Mesendoderm (in vitro differentiated cells): ENCODE results near the gene ITPR2.
"Not testable (repeated sequence)": the region's sequence is repeated elsewhere in the genome, so short reads cannot be mapped to it uniquely, and the experiment has no call there.

Experiments
- DNase-seq: peaks from one replicate; pipeline ENCODE4 v3.0.0; 2013
- H2AK5ac ChIP-seq: 2 replicates; pipeline ENCODE4 v1.6.1; 2013; ENCODE audit warnings: low read length, inconsistent platforms
- H2BK120ac ChIP-seq: 2 replicates; pipeline ENCODE4 v1.6.1; 2013; ENCODE audit warnings: low read depth, mild to moderate bottlenecking, low read length, moderate library complexity, mixed read lengths
- H2BK15ac ChIP-seq: replicated peaks from 2 replicates; pipeline ENCODE4 v1.6.1; 2013; ENCODE audit warnings: low read depth, mild to moderate bottlenecking, moderate library complexity
- H2BK5ac ChIP-seq: 2 replicates; pipeline ENCODE4 v1.6.1; 2013; ENCODE audit warnings: low read length, inconsistent platforms
- H3K18ac ChIP-seq: 2 replicates; pipeline ENCODE4 v1.6.1; 2013; ENCODE audit warnings: mild to moderate bottlenecking, low read length, mixed read lengths
- H3K23ac ChIP-seq: one replicate; pipeline ENCODE4 v1.6.1; 2013; ENCODE audit warnings: low read length
- H3K27ac ChIP-seq: 2 replicates; pipeline ENCODE4 v1.5.1; 2013; ENCODE audit warnings: low read depth, mild to moderate bottlenecking, inconsistent platforms, low read length, moderate library complexity
- H3K27me3 ChIP-seq: 2 replicates; pipeline ENCODE4 v1.6.1; 2013; ENCODE audit warnings: low read length, control low read depth, mild to moderate bottlenecking, inconsistent platforms; ENCODE audit not compliant: insufficient read depth, poor library complexity
- H3K36me3 ChIP-seq: 2 replicates; pipeline ENCODE4 v1.6.1; 2013; ENCODE audit warnings: low read length, inconsistent platforms; ENCODE audit not compliant: control insufficient read depth, insufficient read depth
- H3K4ac ChIP-seq: one replicate; pipeline ENCODE4 v1.6.1; 2013; ENCODE audit warnings: low read depth, mild to moderate bottlenecking, low read length, moderate library complexity
- H3K4me1 ChIP-seq: 2 replicates; pipeline ENCODE4 v1.6.1; 2013; ENCODE audit warnings: low read depth, low read length, inconsistent platforms; ENCODE audit not compliant: control insufficient read depth
- H3K4me2 ChIP-seq: 2 replicates; pipeline ENCODE4 v1.6.1; 2013; ENCODE audit warnings: low read length
- H3K4me3 ChIP-seq: 2 replicates; pipeline ENCODE4 v1.5.1; 2013; ENCODE audit warnings: mild to moderate bottlenecking, low read length
- H3K56ac ChIP-seq: one replicate; pipeline ENCODE4 v1.6.1; 2013; ENCODE audit warnings: low read length
- H3K79me1 ChIP-seq: 2 replicates; pipeline ENCODE4 v1.6.1; 2013; ENCODE audit warnings: low read length, inconsistent platforms
- H3K79me2 ChIP-seq: 2 replicates; pipeline ENCODE4 v1.6.1; 2013; ENCODE audit warnings: mild to moderate bottlenecking, low read length; ENCODE audit not compliant: control insufficient read depth, insufficient read depth
- H3K9ac ChIP-seq: 2 replicates; pipeline ENCODE4 v1.6.1; 2013; ENCODE audit warnings: low read length, inconsistent platforms
- H4K5ac ChIP-seq: one replicate; pipeline ENCODE4 v1.6.1; 2013; ENCODE audit warnings: low read length
- H4K8ac ChIP-seq: one replicate; pipeline ENCODE4 v1.6.1; 2013; ENCODE audit warnings: low read depth, mild to moderate bottlenecking, control low read depth, low read length, moderate library complexity
- WGBS: extraction: QIAGEN DNeasy Blood & Tissue Kit; methylation state at CpG from one replicate; pipeline ENCODE4 v1.1.7; 2013; ENCODE audit warnings: low lambda C conversion rate, missing lambda C conversion rate; ENCODE audit not compliant: insufficient coverage; ENCODE audit errors: extremely low coverage; 5-methylcytosine and 5-hydroxymethylcytosine counted together

ITPR2 gene

DNA sequence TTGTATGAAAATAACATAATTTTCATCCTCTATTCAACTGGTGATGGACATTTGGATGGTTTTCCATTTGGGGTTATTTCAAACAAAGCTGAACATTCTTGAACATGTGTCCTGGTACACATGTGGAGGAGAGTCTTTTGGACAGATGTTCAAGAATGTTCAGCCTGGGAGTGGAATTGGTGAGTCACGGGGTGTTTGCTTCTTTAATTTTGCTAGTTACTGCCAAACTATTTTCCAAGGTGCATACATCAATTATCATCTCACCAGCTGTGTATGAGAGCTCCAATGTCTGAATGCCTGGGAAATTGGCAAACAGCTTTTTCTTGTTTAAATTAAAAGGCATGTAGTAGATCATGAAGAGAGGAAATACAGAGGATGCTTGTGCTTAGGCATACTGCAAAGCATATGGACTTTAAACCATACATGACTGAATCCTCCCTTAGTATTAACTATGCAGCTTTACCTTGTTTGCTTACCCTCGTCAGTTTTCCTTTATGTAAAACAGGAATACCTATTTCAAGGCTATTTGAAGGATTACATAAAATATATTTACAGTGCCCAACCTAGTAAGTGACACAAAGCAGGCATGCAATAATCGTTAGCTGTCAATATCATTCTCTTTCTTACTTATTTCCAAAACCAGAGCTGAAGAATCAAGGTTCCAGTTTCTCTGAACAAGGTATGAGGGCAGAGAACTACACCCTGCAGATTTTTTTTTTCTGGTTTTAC, 152.1 kb downstream of the ITPR2 start:
- Histone ChIP-seq H4K8ac (peak overlapping the region; percentile 56), H4K5ac (no peak overlapping the region), H2BK15ac (peak overlapping the region; percentile 41), H3K4me1 (peaks cover 5% of the 10 kb centered on the region), H3K79me1 (no peaks in the 10 kb centered on the region), H3K79me2 (no peaks in the 10 kb centered on the region), H3K27ac (no peak overlapping the region), H2BK120ac (no peak overlapping the region), H3K56ac (no peak overlapping the region), H3K4me2 (no peak overlapping the region), H2BK5ac (peak overlapping the region; percentile 22), H3K4ac (no peak overlapping the region), H3K27me3 (no peaks in the 10 kb centered on the region), H3K36me3 (no peaks in the 10 kb centered on the region), H2AK5ac (no peak overlapping the region), H3K18ac (peak overlapping the region; percentile 51), H3K9ac (no peak overlapping the region), H3K23ac (no peak overlapping the region), H3K4me3 (no peak overlapping the region)
- no CpG with 5 or more reads among the region's 3 CpGs for WGBS
- no peak for DNase-seq

GRCh38 chr12:26678697-26679660, 154.0 kb downstream of the ITPR2 start:
- H3K36me3 ChIP-seq, result no peaks in the 10 kb centered on the region
- H3K4me1 ChIP-seq, result peaks cover 5% of the 10 kb centered on the region
- no peak overlapping the region for H3K9ac ChIP-seq
- WGBS, result no CpG with 5 or more reads among the region's 4 CpGs
- no peak overlapping the region for H2BK120ac ChIP-seq
- peak overlapping the region; percentile 65 for H3K27ac ChIP-seq
- no peak overlapping the region for H3K4me3 ChIP-seq
- H4K8ac ChIP-seq, result no peak overlapping the region
- H3K4ac ChIP-seq, result no peak overlapping the region
- no peak overlapping the region for H3K4me2 ChIP-seq
- no peaks in the 10 kb centered on the region for H3K27me3 ChIP-seq
- H3K79me2 ChIP-seq, result no peaks in the 10 kb centered on the region
- DNase-seq, result peak; percentile 84
- H3K18ac ChIP-seq, result peak overlapping the region; percentile 75
- H3K56ac ChIP-seq, result no peak overlapping the region
- H3K79me1 ChIP-seq, result no peaks in the 10 kb centered on the region
- H2AK5ac ChIP-seq, result no peak overlapping the region
- no peak overlapping the region for H2BK15ac ChIP-seq
- H2BK5ac ChIP-seq, result no peak overlapping the region
- H3K23ac ChIP-seq, result no peak overlapping the region
- H4K5ac ChIP-seq, result no peak overlapping the region

GRCh38 chr12:26671487-26671886, 161.5 kb downstream of the ITPR2 start:
- not testable (repeated sequence) for H3K9ac ChIP-seq, H3K56ac ChIP-seq, H3K79me2 ChIP-seq, H3K36me3 ChIP-seq, DNase-seq, H3K18ac ChIP-seq, H3K4me2 ChIP-seq, H4K8ac ChIP-seq, H3K27ac ChIP-seq, H3K4ac ChIP-seq, H4K5ac ChIP-seq, H2AK5ac ChIP-seq, H3K4me3 ChIP-seq, H3K4me1 ChIP-seq, H3K23ac ChIP-seq, H2BK5ac ChIP-seq, H3K79me1 ChIP-seq, H3K27me3 ChIP-seq, H2BK15ac ChIP-seq, H2BK120ac ChIP-seq
- no CpG with 5 or more reads among the region's 5 CpGs for WGBS

- H3K4me2 ChIP-seq, result no peak overlapping the region
- no peaks in the 10 kb centered on the region for H3K79me1 ChIP-seq
- no peak overlapping the region for H2BK15ac ChIP-seq
- H3K4me1 ChIP-seq, result no peaks in the 10 kb centered on the region
- no peak overlapping the region for H3K4ac ChIP-seq
- H3K27ac ChIP-seq, result no peak overlapping the region
- no peaks in the 10 kb centered on the region for H3K79me2 ChIP-seq
- no peak overlapping the region for H2AK5ac ChIP-seq
- H3K27me3 ChIP-seq, result no peaks in the 10 kb centered on the region
- no peak overlapping the region for H4K5ac ChIP-seq
- H2BK5ac ChIP-seq, result no peak overlapping the region
- no peak overlapping the region for H4K8ac ChIP-seq
- no peak overlapping the region for H3K23ac ChIP-seq
- no peak for DNase-seq
- H3K18ac ChIP-seq, result no peak overlapping the region
- H2BK120ac ChIP-seq, result no peak overlapping the region
- no CpG with 5 or more reads among the region's 3 CpGs for WGBS
- H3K4me3 ChIP-seq, result no peak overlapping the region
- H3K36me3 ChIP-seq, result no peaks in the 10 kb centered on the region
- no peak overlapping the region for H3K9ac ChIP-seq
- no peak overlapping the region for H3K56ac ChIP-seq
Observed at GRCh38 chr12:26668847-26669246, 164.1 kb downstream of the ITPR2 start.

DNA sequence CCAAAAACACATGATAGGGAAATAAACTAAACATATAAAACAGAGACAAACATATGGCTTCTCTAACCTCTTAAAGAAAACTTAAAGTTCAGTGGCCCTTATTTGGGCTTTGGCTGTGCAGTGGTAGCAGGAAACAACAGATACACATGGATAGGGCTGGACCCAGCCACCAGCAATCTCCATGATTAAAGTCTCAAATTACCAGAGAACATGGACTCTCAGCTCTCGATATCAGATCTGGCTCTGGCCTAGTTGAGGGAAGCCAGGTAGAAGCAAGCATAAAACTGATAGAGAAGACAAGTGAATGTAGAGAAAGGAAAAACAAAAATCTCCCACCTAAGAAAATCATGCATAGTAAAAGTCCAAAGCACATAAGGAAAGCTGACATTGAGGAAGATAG, 164.8 kb downstream of the ITPR2 start:
- Histone ChIP-seq H3K4ac (no peak overlapping the region), H3K27me3 (no peaks in the 10 kb centered on the region), H3K36me3 (no peaks in the 10 kb centered on the region), H4K5ac (no peak overlapping the region), H3K18ac (no peak overlapping the region), H2BK120ac (no peak overlapping the region), H3K79me2 (no peaks in the 10 kb centered on the region), H3K27ac (no peak overlapping the region), H2BK15ac (no peak overlapping the region), H3K9ac (no peak overlapping the region), H3K4me1 (no peaks in the 10 kb centered on the region), H4K8ac (no peak overlapping the region), H3K4me3 (no peak overlapping the region), H3K23ac (no peak overlapping the region), H2AK5ac (no peak overlapping the region), H2BK5ac (no peak overlapping the region), H3K4me2 (no peak overlapping the region), H3K56ac (no peak overlapping the region), H3K79me1 (no peaks in the 10 kb centered on the region)
- no peak for DNase-seq
- WGBS, result no CpG with 5 or more reads among the region's 1 CpG
